ENCODE results near the gene RAD21L1. TPM values are rescaled to one million over a fixed set of nuclear protein-coding genes. Genes with fewer than 3 reads are reported as not detected.

RAD21L1 gene
- total RNA-seq, 1 donor from 2014 or later: 0.06 TPM

DNA sequence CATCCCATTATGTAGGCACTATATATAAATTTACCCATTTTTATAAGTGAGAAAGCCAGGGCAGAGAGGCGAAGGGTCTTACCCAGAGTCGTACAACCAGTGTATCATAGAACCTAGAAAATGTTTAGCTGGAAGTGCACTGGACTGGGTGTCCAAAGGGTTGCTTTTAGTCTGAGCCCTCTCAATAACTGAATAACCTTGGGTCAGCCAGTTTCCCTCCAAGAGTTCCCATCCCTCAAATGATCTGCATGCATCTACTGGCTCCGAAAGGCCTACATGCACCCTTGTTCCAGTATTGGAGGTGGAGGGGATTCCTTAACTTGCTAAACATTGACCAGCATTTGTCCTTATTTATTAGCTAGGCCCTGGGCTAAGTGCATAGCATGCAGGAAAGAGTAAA lies 44.0 kb downstream of the RAD21L1 start:
- TF ChIP-seq, protein P1, sequence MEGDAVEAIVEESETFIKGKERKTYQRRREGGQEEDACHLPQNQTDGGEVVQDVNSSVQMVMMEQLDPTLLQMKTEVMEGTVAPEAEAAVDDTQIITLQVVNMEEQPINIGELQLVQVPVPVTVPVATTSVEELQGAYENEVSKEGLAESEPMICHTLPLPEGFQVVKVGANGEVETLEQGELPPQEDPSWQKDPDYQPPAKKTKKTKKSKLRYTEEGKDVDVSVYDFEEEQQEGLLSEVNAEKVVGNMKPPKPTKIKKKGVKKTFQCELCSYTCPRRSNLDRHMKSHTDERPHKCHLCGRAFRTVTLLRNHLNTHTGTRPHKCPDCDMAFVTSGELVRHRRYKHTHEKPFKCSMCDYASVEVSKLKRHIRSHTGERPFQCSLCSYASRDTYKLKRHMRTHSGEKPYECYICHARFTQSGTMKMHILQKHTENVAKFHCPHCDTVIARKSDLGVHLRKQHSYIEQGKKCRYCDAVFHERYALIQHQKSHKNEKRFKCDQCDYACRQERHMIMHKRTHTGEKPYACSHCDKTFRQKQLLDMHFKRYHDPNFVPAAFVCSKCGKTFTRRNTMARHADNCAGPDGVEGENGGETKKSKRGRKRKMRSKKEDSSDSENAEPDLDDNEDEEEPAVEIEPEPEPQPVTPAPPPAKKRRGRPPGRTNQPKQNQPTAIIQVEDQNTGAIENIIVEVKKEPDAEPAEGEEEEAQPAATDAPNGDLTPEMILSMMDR (conservative IDR thresholded peaks at IDR 0.05; ENCODE audit: low read depth, low read length): no peak
- H3K4me3 ChIP-seq (ENCODE audit: low read depth, low read length): no peak overlapping the region
- DNase-seq (ENCODE audit: low read depth): no peak

DNA sequence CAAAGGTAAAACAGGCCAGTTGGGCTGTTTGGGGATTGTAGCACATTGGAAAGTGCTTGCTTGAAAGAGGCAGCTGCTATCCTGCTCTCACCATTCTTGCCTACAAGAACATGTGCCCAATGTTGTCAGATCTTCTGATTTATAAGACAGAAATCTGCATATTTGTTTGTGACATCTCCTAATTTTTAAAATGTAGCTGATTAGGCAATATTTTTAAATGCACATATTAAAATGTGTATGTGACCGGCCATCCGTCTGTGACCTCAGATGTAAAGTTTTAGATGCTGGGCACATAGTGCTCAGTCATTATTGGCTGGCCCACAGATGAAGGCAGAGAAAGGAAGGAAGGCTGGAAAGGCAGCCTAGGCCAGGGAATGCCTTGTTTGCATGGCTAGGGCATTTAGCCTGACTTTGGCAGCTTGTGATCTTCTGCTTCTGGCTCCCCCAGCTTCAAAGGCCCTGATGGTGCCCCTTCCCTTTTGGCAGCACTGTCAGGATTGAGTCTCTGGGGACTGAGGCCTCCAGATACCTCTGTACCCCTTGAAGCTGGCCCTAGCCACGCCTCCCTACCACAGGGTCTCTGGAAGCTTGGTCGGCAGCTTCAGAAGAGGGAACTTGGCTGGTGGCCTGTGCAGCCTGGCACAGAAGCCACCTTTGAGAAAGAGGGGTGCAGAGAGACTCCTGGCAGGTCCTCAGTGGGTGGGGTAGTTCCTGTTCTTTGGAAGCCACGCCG lies 46.7 kb downstream of the RAD21L1 start:
- TF ChIP-seq, protein P1 (conservative IDR thresholded peaks at IDR 0.05; ENCODE audit: low read depth, low read length): no peak
- DNase-seq (ENCODE audit: low read depth): no peak
- no peak overlapping the region for H3K4me3 ChIP-seq (ENCODE audit: low read depth, low read length)

DNA sequence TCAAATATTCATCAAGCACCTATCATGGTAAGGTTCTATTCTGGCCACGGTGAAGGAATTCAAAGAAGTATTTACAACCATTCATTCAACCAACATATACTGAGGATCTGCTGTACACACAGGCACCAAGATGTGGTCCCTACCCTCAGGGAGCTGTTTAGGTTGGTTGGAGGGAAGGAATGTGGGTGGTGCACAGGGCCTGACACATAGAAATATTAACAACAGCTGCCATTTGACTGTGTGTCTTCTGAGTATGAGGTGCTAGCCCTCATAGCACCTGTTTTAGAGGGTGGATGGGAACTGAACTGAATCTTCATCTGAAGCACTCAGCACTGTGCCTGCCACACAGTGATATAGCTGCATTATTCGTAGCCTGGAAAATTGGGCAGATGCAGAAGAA lies 47.5 kb downstream of the RAD21L1 start:
- DNase-seq (ENCODE audit: low read depth): no peak
- H3K4me3 ChIP-seq (ENCODE audit: low read depth, low read length): no peak overlapping the region
- TF ChIP-seq, protein P1 (conservative IDR thresholded peaks at IDR 0.05; ENCODE audit: low read depth, low read length): no peak

DNA sequence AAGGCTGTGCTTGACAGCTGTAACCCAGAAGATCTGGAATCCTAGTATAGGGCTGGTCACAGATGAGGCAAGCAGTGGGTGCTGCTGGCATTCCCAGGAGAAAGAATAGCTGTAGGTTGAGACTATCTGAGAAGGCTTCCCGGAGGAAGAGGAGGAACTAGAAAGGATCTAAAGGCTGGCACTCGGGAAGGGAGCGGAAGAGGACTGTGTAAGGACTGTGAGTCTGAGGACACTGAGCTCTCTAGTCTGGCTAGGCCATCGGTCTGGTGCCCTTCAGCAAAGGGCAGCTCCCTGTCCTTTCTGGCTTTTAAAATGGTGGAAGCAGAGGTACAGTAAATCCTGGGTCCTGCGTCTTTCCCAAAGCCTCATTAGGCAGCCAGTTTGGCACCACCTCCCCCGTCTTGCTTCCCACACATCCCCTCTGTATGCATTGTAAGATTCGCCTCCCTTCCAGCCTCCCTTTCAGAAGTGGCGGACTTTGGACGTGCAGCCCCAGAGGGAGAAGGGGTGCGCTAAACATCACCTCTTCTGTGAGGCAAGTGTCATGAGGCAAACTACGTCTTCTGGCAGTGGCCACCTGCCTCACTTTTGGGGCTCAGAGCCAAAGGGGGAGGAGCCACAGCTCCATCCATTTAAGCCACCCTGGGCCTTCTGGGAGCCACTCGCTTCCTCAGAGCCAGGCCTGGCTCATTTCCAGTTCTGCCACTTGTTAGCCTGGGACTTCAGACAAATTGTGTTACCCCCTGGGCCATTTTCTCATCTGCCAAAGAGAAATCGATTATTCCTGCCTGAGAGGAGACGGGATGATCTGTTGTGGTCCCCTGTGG lies 48.9 kb downstream of the RAD21L1 start:
- no peak overlapping the region for H3K4me3 ChIP-seq (ENCODE audit: low read depth, low read length)
- no peak for DNase-seq (ENCODE audit: low read depth)
- TF ChIP-seq, protein P1 (conservative IDR thresholded peaks at IDR 0.05; ENCODE audit: low read depth, low read length): no peak

DNA sequence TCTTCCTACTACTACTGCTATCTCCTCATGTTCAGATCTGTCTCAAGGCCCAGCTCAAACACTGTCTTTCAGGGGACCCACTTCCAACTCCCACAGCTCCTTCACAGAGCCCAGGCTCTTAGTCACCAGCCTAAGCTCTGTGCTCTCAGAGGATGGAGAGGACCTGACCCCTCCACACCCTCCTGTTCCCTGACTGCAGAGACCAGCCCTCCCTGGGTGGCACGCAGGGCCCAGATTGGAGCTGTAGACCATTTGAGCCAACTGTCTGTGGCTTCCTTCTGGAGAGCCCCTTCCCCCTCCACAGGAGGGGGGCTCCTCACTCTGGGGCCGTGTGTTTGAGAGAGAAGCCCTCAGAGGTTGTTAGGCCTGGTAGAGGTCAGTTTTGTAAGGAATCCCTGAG lies 50.1 kb downstream of the RAD21L1 start:
- TF ChIP-seq, protein P1 (conservative IDR thresholded peaks at IDR 0.05; ENCODE audit: low read depth, low read length): no peak
- no peak for DNase-seq (ENCODE audit: low read depth)
- no peak overlapping the region for H3K4me3 ChIP-seq (ENCODE audit: low read depth, low read length)

DNA sequence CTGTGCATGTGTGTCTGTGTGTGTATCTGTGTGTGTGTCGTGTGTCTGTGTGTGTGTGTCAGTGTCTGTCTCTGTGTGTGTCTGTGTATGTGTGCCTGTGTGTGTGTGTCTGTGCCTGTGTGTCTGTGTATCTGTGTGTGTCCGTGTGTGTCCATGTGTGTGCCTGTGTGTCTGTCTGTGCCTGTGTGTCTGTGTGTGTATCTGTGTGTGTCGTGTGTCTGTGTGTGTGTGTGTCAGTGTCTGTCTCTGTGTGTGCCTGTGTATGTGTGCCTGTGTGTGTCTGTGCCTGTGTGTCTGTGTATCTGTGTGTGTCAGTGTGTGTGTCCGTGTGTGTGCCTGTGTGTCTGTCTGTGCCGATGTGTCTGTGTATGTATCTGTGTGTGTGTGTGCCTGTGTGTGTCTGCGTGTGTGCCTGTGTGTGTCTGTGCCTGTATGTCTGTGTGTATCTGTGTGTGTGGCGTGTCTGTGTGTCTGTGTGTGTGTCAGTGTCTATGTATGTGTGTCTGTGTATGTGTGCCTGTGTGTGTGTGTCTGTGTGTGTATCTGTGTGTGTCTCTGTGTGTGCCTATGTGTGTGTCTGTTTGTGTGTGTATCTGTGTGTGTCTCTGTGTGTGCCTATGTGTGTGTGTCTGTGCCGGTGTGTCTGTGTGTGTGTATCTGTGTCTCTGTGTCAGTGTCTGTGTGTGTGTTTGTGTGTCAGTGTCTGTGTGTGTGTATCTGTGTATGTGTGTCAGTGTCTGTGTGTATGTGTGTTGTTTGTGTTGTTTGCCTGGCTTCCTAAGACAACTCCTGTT lies 51.9 kb downstream of the RAD21L1 start:
- DNase-seq (ENCODE audit: low read depth): no peak
- TF ChIP-seq, protein P1 (conservative IDR thresholded peaks at IDR 0.05; ENCODE audit: low read depth, low read length): no peak
- no peak overlapping the region for H3K4me3 ChIP-seq (ENCODE audit: low read depth, low read length)
